ENCODE results near the gene IMPG2. TPM values are rescaled to one million over a fixed set of nuclear protein-coding genes. Genes with fewer than 3 reads are reported as not detected.

Gene IMPG2
- total RNA-seq, 1 donor from 2014 or later, result 0.30 TPM

DNA sequence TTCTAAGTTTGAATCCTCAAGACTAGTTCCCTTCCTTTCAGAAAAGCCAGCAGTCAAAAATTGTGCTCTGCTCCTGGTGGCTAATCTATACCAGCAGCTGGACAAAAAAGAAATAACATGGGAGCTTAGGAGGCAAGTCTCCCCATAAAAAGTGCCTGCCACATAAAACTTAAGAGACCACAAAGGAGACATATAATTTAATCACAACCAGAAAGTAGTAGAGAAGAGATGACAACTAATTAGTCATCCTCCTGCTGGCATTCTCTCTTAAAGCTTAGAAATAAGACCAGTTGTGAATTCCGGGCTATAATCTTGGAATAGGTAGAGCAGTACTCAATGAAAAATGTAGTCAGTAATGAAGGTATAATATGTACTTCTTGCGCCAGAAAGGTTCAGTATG lies 20.2 kb upstream of the IMPG2 start:
- Histone ChIP-seq H3K9me3 (ENCODE audit: insufficient read depth, low read depth, low read length) (no peaks in the 10 kb centered on the region), H3K9ac (ENCODE audit: low read length) (no peak overlapping the region), H3K36me3 (ENCODE audit: insufficient read depth, low read length) (no peaks in the 10 kb centered on the region), H3K4me3 (ENCODE audit: insufficient read depth, low read depth, low read length) (no peak overlapping the region), H2AFZ (ENCODE audit: low read depth, low read length) (no peak overlapping the region), H3K27me3 (ENCODE audit: insufficient read depth, low read length) (no peaks in the 10 kb centered on the region), H4K20me1 (ENCODE audit: insufficient read depth, low read length) (no peaks in the 10 kb centered on the region), H3K79me2 (ENCODE audit: insufficient read depth, low read length) (no peaks in the 10 kb centered on the region), H3K27ac (ENCODE audit: low read depth, low read length) (no peak overlapping the region), H3K4me1 (ENCODE audit: insufficient read depth, low read length) (no peaks in the 10 kb centered on the region), H3K4me2 (ENCODE audit: low read length) (no peak overlapping the region)
- TF ChIP-seq, protein P1, sequence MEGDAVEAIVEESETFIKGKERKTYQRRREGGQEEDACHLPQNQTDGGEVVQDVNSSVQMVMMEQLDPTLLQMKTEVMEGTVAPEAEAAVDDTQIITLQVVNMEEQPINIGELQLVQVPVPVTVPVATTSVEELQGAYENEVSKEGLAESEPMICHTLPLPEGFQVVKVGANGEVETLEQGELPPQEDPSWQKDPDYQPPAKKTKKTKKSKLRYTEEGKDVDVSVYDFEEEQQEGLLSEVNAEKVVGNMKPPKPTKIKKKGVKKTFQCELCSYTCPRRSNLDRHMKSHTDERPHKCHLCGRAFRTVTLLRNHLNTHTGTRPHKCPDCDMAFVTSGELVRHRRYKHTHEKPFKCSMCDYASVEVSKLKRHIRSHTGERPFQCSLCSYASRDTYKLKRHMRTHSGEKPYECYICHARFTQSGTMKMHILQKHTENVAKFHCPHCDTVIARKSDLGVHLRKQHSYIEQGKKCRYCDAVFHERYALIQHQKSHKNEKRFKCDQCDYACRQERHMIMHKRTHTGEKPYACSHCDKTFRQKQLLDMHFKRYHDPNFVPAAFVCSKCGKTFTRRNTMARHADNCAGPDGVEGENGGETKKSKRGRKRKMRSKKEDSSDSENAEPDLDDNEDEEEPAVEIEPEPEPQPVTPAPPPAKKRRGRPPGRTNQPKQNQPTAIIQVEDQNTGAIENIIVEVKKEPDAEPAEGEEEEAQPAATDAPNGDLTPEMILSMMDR (IDR thresholded peaks at IDR 0.05; ENCODE audit: insufficient read depth, low read depth, low read length), result no peak
- no peak for TF ChIP-seq EZH2 (IDR thresholded peaks at IDR 0.05; ENCODE audit: insufficient read depth, low read length)
- no peak for FAIRE-seq
- Mint-ChIP-seq H3K9me3 (ENCODE audit: unreplicated experiment) (no peaks in the 10 kb centered on the region), H3K36me3 (ENCODE audit: low read depth, unreplicated experiment) (no peaks in the 10 kb centered on the region), H3K27ac (ENCODE audit: unreplicated experiment) (no peak overlapping the region), H3K4me1 (ENCODE audit: low read depth, unreplicated experiment) (no peaks in the 10 kb centered on the region), H3K4me3 (ENCODE audit: unreplicated experiment) (no peak overlapping the region), H3K27me3 (ENCODE audit: low read depth, unreplicated experiment) (no peaks in the 10 kb centered on the region)
- DNase-seq (ENCODE audit: low read depth), result peak; percentile 12

DNA sequence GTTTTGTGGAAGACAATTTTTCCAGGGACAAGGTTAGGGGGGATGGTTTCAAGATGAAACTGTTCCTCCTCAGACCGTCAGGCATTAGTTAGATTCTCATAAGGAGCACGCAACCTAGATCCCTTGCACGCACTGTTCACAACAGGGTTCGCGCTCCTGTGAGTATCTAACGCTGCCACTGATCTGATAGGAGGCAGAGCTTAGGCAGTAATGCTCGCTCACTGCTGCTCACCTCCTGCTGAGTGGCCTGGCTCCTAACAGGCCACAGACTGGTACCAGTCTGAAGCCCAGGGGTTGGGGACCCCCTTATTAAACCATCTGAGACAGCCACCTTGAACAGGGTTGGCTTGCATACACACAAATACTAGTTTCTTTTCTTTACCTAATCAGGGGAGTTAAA lies 13.5 kb upstream of the IMPG2 start:
- Mint-ChIP-seq H3K27ac (ENCODE audit: unreplicated experiment) (no peak overlapping the region), H3K4me3 (ENCODE audit: unreplicated experiment) (no peak overlapping the region)
- H3K9ac ChIP-seq (ENCODE audit: low read length), result no peak overlapping the region

DNA sequence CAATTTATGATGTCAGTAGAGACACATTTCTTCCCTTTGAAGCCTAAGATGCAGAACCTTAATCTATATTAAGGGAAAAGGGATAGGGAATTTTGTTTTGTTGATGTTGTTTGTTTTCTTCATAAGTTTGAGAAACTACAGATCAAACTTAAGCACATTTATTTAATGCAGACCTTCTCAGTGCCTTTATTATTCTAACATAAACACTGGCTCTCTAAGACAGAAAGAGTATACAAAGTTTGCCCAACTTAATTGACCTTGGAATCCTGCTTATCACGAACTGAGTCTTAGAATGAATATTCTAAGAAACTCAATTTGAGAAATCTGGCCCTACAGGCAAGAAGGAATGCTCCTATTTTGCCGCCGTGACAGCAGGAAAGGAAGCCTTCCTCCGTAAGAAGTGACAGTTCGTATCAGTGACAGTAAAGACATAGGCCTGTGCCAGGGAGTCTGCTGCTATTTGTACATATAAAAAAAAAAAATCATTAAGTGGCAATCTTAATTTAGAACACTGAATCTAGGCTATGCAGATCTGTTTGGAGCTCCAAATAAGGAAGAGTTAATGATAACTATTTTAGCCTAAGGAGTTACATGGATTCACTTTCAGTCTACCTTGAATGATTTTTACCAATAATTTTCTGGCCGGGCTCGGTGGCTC lies 8.8 kb upstream of the IMPG2 start:
- no peaks in the 10 kb centered on the region for H3K79me2 ChIP-seq (ENCODE audit: insufficient read depth, low read length)
- Mint-ChIP-seq H3K27me3 (ENCODE audit: low read depth, unreplicated experiment) (no peaks in the 10 kb centered on the region), H3K36me3 (ENCODE audit: low read depth, unreplicated experiment) (peaks cover 5% of the 10 kb centered on the region), H3K4me3 (ENCODE audit: unreplicated experiment) (no peak overlapping the region), H3K27ac (ENCODE audit: unreplicated experiment) (no peak overlapping the region), H3K4me1 (ENCODE audit: low read depth, unreplicated experiment) (no peaks in the 10 kb centered on the region), H3K9me3 (ENCODE audit: unreplicated experiment) (no peaks in the 10 kb centered on the region)
- no peaks in the 10 kb centered on the region for H4K20me1 ChIP-seq (ENCODE audit: insufficient read depth, low read length)
- H3K4me2 ChIP-seq (ENCODE audit: low read length), result no peak overlapping the region
- FAIRE-seq (no peak), DNase-seq (ENCODE audit: low read depth) (no peak)
- no peak for TF ChIP-seq EZH2 (IDR thresholded peaks at IDR 0.05; ENCODE audit: insufficient read depth, low read length)
- TF ChIP-seq, protein P1 (IDR thresholded peaks at IDR 0.05; ENCODE audit: insufficient read depth, low read depth, low read length), result no peak
- H2AFZ ChIP-seq (ENCODE audit: low read depth, low read length), result no peak overlapping the region
- H3K4me3 ChIP-seq (ENCODE audit: insufficient read depth, low read depth, low read length), result no peak overlapping the region
- no peaks in the 10 kb centered on the region for H3K4me1 ChIP-seq (ENCODE audit: insufficient read depth, low read length)
- H3K9ac ChIP-seq (ENCODE audit: low read length), result no peak overlapping the region
- H3K9me3 ChIP-seq (ENCODE audit: insufficient read depth, low read depth, low read length), result no peaks in the 10 kb centered on the region
- peaks cover 4% of the 10 kb centered on the region for H3K36me3 ChIP-seq (ENCODE audit: insufficient read depth, low read length)
- H3K27me3 ChIP-seq (ENCODE audit: insufficient read depth, low read length), result no peaks in the 10 kb centered on the region
- H3K27ac ChIP-seq (ENCODE audit: low read depth, low read length), result no peak overlapping the region

More for the DNA sequence above, 13.5 kb upstream of the IMPG2 start:
- Histone ChIP-seq H3K4me2 (ENCODE audit: low read length) (no peak overlapping the region), H3K79me2 (ENCODE audit: insufficient read depth, low read length) (no peaks in the 10 kb centered on the region), H3K36me3 (ENCODE audit: insufficient read depth, low read length) (peaks cover 4% of the 10 kb centered on the region), H3K4me3 (ENCODE audit: insufficient read depth, low read depth, low read length) (no peak overlapping the region), H3K4me1 (ENCODE audit: insufficient read depth, low read length) (no peaks in the 10 kb centered on the region), H3K9me3 (ENCODE audit: insufficient read depth, low read depth, low read length) (no peaks in the 10 kb centered on the region), H4K20me1 (ENCODE audit: insufficient read depth, low read length) (no peaks in the 10 kb centered on the region), H3K27ac (ENCODE audit: low read depth, low read length) (no peak overlapping the region), H3K27me3 (ENCODE audit: insufficient read depth, low read length) (no peaks in the 10 kb centered on the region), H2AFZ (ENCODE audit: low read depth, low read length) (no peak overlapping the region)
- Mint-ChIP-seq H3K9me3 (ENCODE audit: unreplicated experiment) (no peaks in the 10 kb centered on the region), H3K36me3 (ENCODE audit: low read depth, unreplicated experiment) (peaks cover 3% of the 10 kb centered on the region), H3K4me1 (ENCODE audit: low read depth, unreplicated experiment) (no peaks in the 10 kb centered on the region), H3K27me3 (ENCODE audit: low read depth, unreplicated experiment) (no peaks in the 10 kb centered on the region)
- FAIRE-seq, result no peak
- no peak for DNase-seq (ENCODE audit: low read depth)
- TF ChIP-seq, protein P1 (IDR thresholded peaks at IDR 0.05; ENCODE audit: insufficient read depth, low read depth, low read length), result no peak
- no peak for TF ChIP-seq EZH2 (IDR thresholded peaks at IDR 0.05; ENCODE audit: insufficient read depth, low read length)

All from astrocyte (in vitro differentiated cells and primary cell).